Esophagus squamous epithelium (tissue), 4 donors: ENCODE data around the gene RUFY1.

Source experiments
- POLR2A ChIP-seq, 4 donors: fragments of 450-650 bp; IDR thresholded peaks; one replicate each; pipeline ENCODE4 v1.6.1; 2017; ENCODE audit warnings: antibody characterized with exemption in 4 of 4, mild to moderate bottlenecking in 4 of 4, moderate library complexity in 3 of 4
- TF ChIP-seq, protein P1 (sequence below), 6 experiments: fragments of 450-650 bp in 4 of 6; fragments of 200-600 bp in 2 of 6; sonication (generic) in 2 of 6; IDR thresholded peaks; one replicate each; pipeline ENCODE4 v1.5.1; 2016 to 2019; ENCODE audit warnings: antibody characterized with exemption in 6 of 6, mild to moderate bottlenecking in 4 of 6, moderate library complexity in 4 of 6

DNA sequence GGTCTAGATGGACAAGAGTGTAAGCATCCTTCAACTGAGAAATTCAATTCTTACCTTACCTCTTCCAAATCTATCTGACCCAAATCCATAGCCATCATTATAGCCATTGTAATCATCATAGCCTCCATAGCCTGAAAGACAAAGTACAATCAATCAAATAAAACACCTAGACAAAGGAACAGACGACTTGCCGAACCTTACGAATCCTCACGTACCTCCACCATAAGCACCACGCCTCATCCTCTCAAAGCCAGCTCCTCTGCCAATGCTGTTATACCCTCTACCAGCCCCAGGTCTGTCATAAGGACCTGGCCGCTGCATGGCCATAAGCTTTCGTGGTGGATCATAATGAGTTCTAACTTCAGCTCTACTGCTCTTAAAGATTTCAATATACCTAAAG is 67.6 kb downstream of the RUFY1 start:
- TF ChIP-seq, protein P1, sequence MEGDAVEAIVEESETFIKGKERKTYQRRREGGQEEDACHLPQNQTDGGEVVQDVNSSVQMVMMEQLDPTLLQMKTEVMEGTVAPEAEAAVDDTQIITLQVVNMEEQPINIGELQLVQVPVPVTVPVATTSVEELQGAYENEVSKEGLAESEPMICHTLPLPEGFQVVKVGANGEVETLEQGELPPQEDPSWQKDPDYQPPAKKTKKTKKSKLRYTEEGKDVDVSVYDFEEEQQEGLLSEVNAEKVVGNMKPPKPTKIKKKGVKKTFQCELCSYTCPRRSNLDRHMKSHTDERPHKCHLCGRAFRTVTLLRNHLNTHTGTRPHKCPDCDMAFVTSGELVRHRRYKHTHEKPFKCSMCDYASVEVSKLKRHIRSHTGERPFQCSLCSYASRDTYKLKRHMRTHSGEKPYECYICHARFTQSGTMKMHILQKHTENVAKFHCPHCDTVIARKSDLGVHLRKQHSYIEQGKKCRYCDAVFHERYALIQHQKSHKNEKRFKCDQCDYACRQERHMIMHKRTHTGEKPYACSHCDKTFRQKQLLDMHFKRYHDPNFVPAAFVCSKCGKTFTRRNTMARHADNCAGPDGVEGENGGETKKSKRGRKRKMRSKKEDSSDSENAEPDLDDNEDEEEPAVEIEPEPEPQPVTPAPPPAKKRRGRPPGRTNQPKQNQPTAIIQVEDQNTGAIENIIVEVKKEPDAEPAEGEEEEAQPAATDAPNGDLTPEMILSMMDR (IDR thresholded peaks at IDR 0.05): no peak
- TF ChIP-seq POLR2A (IDR thresholded peaks at IDR 0.05): no peak
